A204.1 (cell line): ENCODE data around the gene IL15.

Source experiments
- FAIRE-seq: peaks from 2 replicates; lab custom pipeline; 2012; peaks lifted over from hg19 to GRCh38; lab: Jason Lieb, UNC

Gene IL15

GRCh38 chr4:141782205-141782604, 145.8 kb downstream of the IL15 start:
- FAIRE-seq: peak; percentile 89
